Ovary (tissue), 3 donors: ENCODE measurements around the gene OR5H2.

Source experiments
- CTCF ChIP-seq, 3 donors: fragments of 450-650 bp in 2 of 3; fragments of 200-600 bp in 1 of 3; IDR thresholded peaks; one replicate each; pipeline versions ENCODE4 v1.5.1 to v1.8.0; 2016 to 2022; ENCODE audit warnings: antibody characterized with exemption in 3 of 3, mild to moderate bottlenecking in 1 of 3
- EP300 ChIP-seq: sonication (generic); formaldehyde crosslinking; IDR thresholded peaks from one replicate; pipeline ENCODE4 v1.6.1; 2017; ENCODE audit warnings: antibody characterized with exemption
- POLR2A ChIP-seq: fragments of 450-650 bp; IDR thresholded peaks from one replicate; pipeline ENCODE4 v1.6.1; 2017; ENCODE audit warnings: antibody characterized with exemption, mild to moderate bottlenecking, moderate library complexity
- donor health status: DM: no; HTN: no; CAD: no.

GRCh38 chr3:98326945-98327344 lies 44.6 kb downstream of the OR5H2 start:
- TF ChIP-seq POLR2A (no peak), CTCF (IDR thresholded peaks at IDR 0.05) (no peak), EP300 (no peak)
